ENCODE data around the gene YIF1B. TPM values are rescaled to one million over a fixed set of nuclear protein-coding genes. Genes with fewer than 3 reads are reported as not detected.
"Not testable (repeated sequence)": the region's sequence is repeated elsewhere in the genome, so short reads cannot be mapped to it uniquely, and the experiment has no call there.

YIF1B gene
- total and polyA plus RNA-seq, 4 donors, result 41.7 to 88.1 (median 64.6) TPM

- DNase-seq (ENCODE audit: low read depth in 4 of 6, low spot score in 6 of 6); H3K36me3 ChIP-seq (ENCODE audit: control insufficient read depth, insufficient read depth, low read length); H3K4me3 ChIP-seq (ENCODE audit: low read depth, low read length); H3K9me3 ChIP-seq (ENCODE audit: control insufficient read depth, insufficient read depth, low read length); H3K27ac ChIP-seq (ENCODE audit: low read depth, low read length): not testable (repeated sequence)
- 97% methylated on average over 12 of the region's 12 CpGs for WGBS (ENCODE audit: insufficient coverage)
- peaks cover 20% of the 10 kb centered on the region for H3K4me1 ChIP-seq (ENCODE audit: control insufficient read depth, insufficient read depth, low read length)
- H3K27me3 ChIP-seq (ENCODE audit: control insufficient read depth, insufficient read depth, low read length), result peaks cover 14% of the 10 kb centered on the region
Observed at GRCh38 chr19:38261942-38262341, 53.8 kb downstream of the YIF1B start.

GRCh38 chr19:38255383-38256014 lies 60.2 kb downstream of the YIF1B start:
- DNase-seq (ENCODE audit: low read depth in 4 of 6, low spot score in 6 of 6), result peak in 1 of 6 donors; percentile 45
- Histone ChIP-seq H3K4me1 (ENCODE audit: control insufficient read depth, insufficient read depth, low read length) (peaks cover 52% of the 10 kb centered on the region), H3K27ac (ENCODE audit: low read depth, low read length) (peak overlapping the region; percentile 11), H3K36me3 (ENCODE audit: control insufficient read depth, insufficient read depth, low read length) (no peaks in the 10 kb centered on the region), H3K4me3 (ENCODE audit: low read depth, low read length) (peak overlapping the region; percentile 29), H3K9me3 (ENCODE audit: control insufficient read depth, insufficient read depth, low read length) (no peaks in the 10 kb centered on the region), H3K27me3 (ENCODE audit: control insufficient read depth, insufficient read depth, low read length) (peaks cover 14% of the 10 kb centered on the region)
- 39% methylated on average over 16 of the region's 17 CpGs for WGBS (ENCODE audit: insufficient coverage)

- Histone ChIP-seq H3K27me3 (ENCODE audit: control insufficient read depth, insufficient read depth, low read length) (peaks cover 14% of the 10 kb centered on the region), H3K9me3 (ENCODE audit: control insufficient read depth, insufficient read depth, low read length) (no peaks in the 10 kb centered on the region), H3K4me3 (ENCODE audit: low read depth, low read length) (no peak overlapping the region), H3K36me3 (ENCODE audit: control insufficient read depth, insufficient read depth, low read length) (no peaks in the 10 kb centered on the region), H3K27ac (ENCODE audit: low read depth, low read length) (peak overlapping the region; percentile 83), H3K4me1 (ENCODE audit: control insufficient read depth, insufficient read depth, low read length) (peaks cover 52% of the 10 kb centered on the region)
- 88% methylated on average over 5 of the region's 5 CpGs for WGBS (ENCODE audit: insufficient coverage)
- no peak for DNase-seq (ENCODE audit: low read depth in 4 of 6, low spot score in 6 of 6)
Observed at GRCh38 chr19:38253788-38254187, 62.0 kb downstream of the YIF1B start.

Small RNAs within 50 kb of the gene (small RNA-seq; reads per million reads assigned to genes)
- not detected for gene RF00019 (ENCODE audit: low replicate concordance)

Other genes starting within 250 kb of the YIF1B start
- 10 to 100 TPM; 12.4 to 14.4 TPM for gene DPF1, start 91.7 kb downstream of the YIF1B start, total RNA-seq
- 10 to 100 TPM; 65.5 to 90.1 TPM for gene DPF1, start 91.7 kb downstream of the YIF1B start, polyA plus RNA-seq (ENCODE audit: insufficient read length in 2 of 2)
- 1 to 10 TPM; 4.0 to 9.4 TPM for gene PPP1R14A, start 59.6 kb downstream of the YIF1B start, total RNA-seq
- gene PPP1R14A, start 59.6 kb downstream of the YIF1B start, polyA plus RNA-seq (ENCODE audit: insufficient read length in 2 of 2), result 10 to 100 TPM; 19.5 to 24.5 TPM
- gene SPINT2, start 51.4 kb downstream of the YIF1B start, total RNA-seq, result 100 to 1,000 TPM in 1 of 2 donors, 10 to 100 TPM in 1; 95.5 to 242 TPM
- gene SPINT2, start 51.4 kb downstream of the YIF1B start, polyA plus RNA-seq (ENCODE audit: insufficient read length in 2 of 2), result 100 to 1,000 TPM; 111 to 212 TPM
- gene C19orf33, start 11.7 kb downstream of the YIF1B start, total RNA-seq, result 100 to 1,000 TPM in 1 of 2 donors, 10 to 100 TPM in 1; 12.4 to 134 TPM
- 10 to 100 TPM in 1 of 2 donors, under 1 TPM in 1; 0.97 to 13.5 TPM for gene C19orf33, start 11.7 kb downstream of the YIF1B start, polyA plus RNA-seq (ENCODE audit: insufficient read length in 2 of 2)
- 1 to 10 TPM; 1.8 to 4.4 TPM for gene KCNK6, start 3.9 kb upstream of the YIF1B start, total RNA-seq
- gene KCNK6, start 3.9 kb upstream of the YIF1B start, polyA plus RNA-seq (ENCODE audit: insufficient read length in 2 of 2), result 1 to 10 TPM in 1 of 2 donors, under 1 TPM in 1; 0.98 to 2.1 TPM
- 1 to 10 TPM; 3.7 to 5.8 TPM for gene CATSPERG, start 19.9 kb upstream of the YIF1B start, total RNA-seq
- 10 to 100 TPM in 1 of 2 donors, 1 to 10 TPM in 1; 4.0 to 10.3 TPM for gene CATSPERG, start 19.9 kb upstream of the YIF1B start, polyA plus RNA-seq (ENCODE audit: insufficient read length in 2 of 2)
- gene PSMD8, start 58.6 kb upstream of the YIF1B start, total RNA-seq, result 100 to 1,000 TPM; 177 to 185 TPM
- gene PSMD8, start 58.6 kb upstream of the YIF1B start, polyA plus RNA-seq (ENCODE audit: insufficient read length in 2 of 2), result 100 to 1,000 TPM; 196 to 209 TPM
- gene GGN, start 72.1 kb upstream of the YIF1B start, total RNA-seq, result under 1 TPM in 1 of 2 donors, not detected in 1; 0.28 TPM
- 1 to 10 TPM; 1.3 to 1.9 TPM for gene GGN, start 72.1 kb upstream of the YIF1B start, polyA plus RNA-seq (ENCODE audit: insufficient read length in 2 of 2)
- 1 to 10 TPM; 1.3 to 1.9 TPM for gene SPRED3, start 72.8 kb upstream of the YIF1B start, total RNA-seq
- gene SPRED3, start 72.8 kb upstream of the YIF1B start, polyA plus RNA-seq (ENCODE audit: insufficient read length in 2 of 2), result 1 to 10 TPM; 8.3 to 9.3 TPM
- gene FAM98C, start 87.1 kb upstream of the YIF1B start, total RNA-seq, result 10 to 100 TPM; 10.5 to 20.4 TPM
- gene FAM98C, start 87.1 kb upstream of the YIF1B start, polyA plus RNA-seq (ENCODE audit: insufficient read length in 2 of 2), result 10 to 100 TPM; 38.0 to 52.3 TPM
- 1 to 10 TPM; 1.2 to 1.6 TPM for gene RASGRP4, start 110.3 kb upstream of the YIF1B start, total RNA-seq
- gene RASGRP4, start 110.3 kb upstream of the YIF1B start, polyA plus RNA-seq (ENCODE audit: insufficient read length in 2 of 2), result 1 to 10 TPM; 1.5 to 2.0 TPM
- gene RYR1, start 117.7 kb upstream of the YIF1B start, total RNA-seq, result 1 to 10 TPM; 6.0 to 6.9 TPM
- 10 to 100 TPM; 14.1 to 15.1 TPM for gene RYR1, start 117.7 kb upstream of the YIF1B start, polyA plus RNA-seq (ENCODE audit: insufficient read length in 2 of 2)